Pulmonary artery endothelial cell (primary cell): ENCODE data around the gene S100B. TPM values are rescaled to one million over a fixed set of nuclear protein-coding genes. Genes with fewer than 3 reads are reported as not detected.
"Not testable (repeated sequence)": the region's sequence is repeated elsewhere in the genome, so short reads cannot be mapped to it uniquely, and the experiment has no call there.

Source experiments
- DNase-seq: peaks from one replicate; pipeline ENCODE4 v3.0.0-alpha.2; 2011; ENCODE audit warnings: low read depth, low spot score
- total RNA-seq: library from RNA; depleted of rRNA; stranded (reverse); fragments of >200 nt; gene quantifications from 2 replicates; pipeline ENCODE4 v1.2.3, GENCODE V29; 2014

S100B gene
- not detected in 2 replicates for total RNA-seq

GRCh38 chr21:46604975-46605766 lies at the start of gene S100B:
TSS of gene S100B (minus strand) at chr21:46605082. CDS start at chr21:46602415, 2,667 bp downstream.
- DNase-seq, result no peak

- no peak for DNase-seq
Observed at GRCh38 chr21:46651121-46651520, 46.2 kb upstream of the S100B start.

GRCh38 chr21:46650476-46651098 lies 45.7 kb upstream of the S100B start:
- DNase-seq, result no peak

- no peak for DNase-seq
Observed at GRCh38 chr21:46649356-46649755, 44.5 kb upstream of the S100B start.

- DNase-seq, result no peak
Observed at GRCh38 chr21:46648539-46648938, 43.7 kb upstream of the S100B start.

- no peak for DNase-seq
Observed at GRCh38 chr21:46646541-46647154, 41.8 kb upstream of the S100B start.

GRCh38 chr21:46645840-46646239 lies 41.0 kb upstream of the S100B start:
- no peak for DNase-seq

- DNase-seq, result no peak
Observed at GRCh38 chr21:46643379-46644177, 38.7 kb upstream of the S100B start.

GRCh38 chr21:46641656-46642055 lies 36.8 kb upstream of the S100B start:
- no peak for DNase-seq

- no peak for DNase-seq
Observed at GRCh38 chr21:46639489-46640386, 34.9 kb upstream of the S100B start.

GRCh38 chr21:46637952-46638746 lies 33.3 kb upstream of the S100B start:
- DNase-seq, result no peak

GRCh38 chr21:46636550-46637285 lies 31.8 kb upstream of the S100B start:
- DNase-seq, result no peak

GRCh38 chr21:46636181-46636512 lies 31.3 kb upstream of the S100B start:
- no peak for DNase-seq

GRCh38 chr21:46635324-46636180 lies 30.7 kb upstream of the S100B start, which contains the start of gene PRMT2:
TSS of gene PRMT2 (plus strand) at chr21:46635674. CDS start at chr21:46636952, 1,278 bp downstream.
- DNase-seq, result peak; percentile 81

GRCh38 chr21:46634966-46635323 lies 30.1 kb upstream of the S100B start:
- peak; percentile 63 for DNase-seq

GRCh38 chr21:46634427-46634826 lies 29.5 kb upstream of the S100B start:
- DNase-seq, result no peak

- DNase-seq, result no peak
Observed at GRCh38 chr21:46633566-46633965, 28.7 kb upstream of the S100B start.

- DNase-seq, result not testable (repeated sequence)
Observed at GRCh38 chr21:46630915-46631314, 26.0 kb upstream of the S100B start.
